NCI-H69 (cell line): ENCODE data around the gene HSPA1B.
A peak's percentile ranks its signal among the peaks of the same experiment; 100 is the strongest.
"Not testable (repeated sequence)": the region's sequence is repeated elsewhere in the genome, so short reads cannot be mapped to it uniquely, and the experiment has no call there.

Source experiments
- DNase-seq: peaks from one replicate; lab custom pipeline; 2025; lab: John Stamatoyannopoulos, UW

Gene HSPA1B

GRCh38 chr6:31829633-31830283, 2.2 kb downstream of the HSPA1B start:
- peak; percentile 70 for DNase-seq

DNA sequence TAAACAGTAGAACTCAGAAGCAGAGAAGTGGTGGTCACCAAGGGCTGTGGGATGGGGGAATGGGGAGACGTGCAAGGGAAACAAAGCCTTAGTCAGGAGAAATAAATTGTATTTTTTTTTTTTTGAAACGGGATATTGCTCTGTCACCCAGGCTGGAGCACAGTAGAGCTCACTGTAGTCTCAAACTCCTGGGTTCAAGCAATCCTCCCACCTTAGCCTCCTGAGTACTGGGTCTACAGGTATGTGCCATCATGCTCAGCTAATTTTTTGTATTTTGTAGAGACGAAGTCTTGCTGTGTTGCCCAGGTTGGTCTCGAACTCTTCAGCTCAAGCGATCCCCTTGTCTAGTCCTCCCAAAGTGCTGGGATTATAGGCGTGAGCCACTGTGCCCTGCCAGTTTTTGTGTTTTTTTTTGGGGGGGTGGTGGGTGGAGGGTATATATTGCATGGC, 3.4 kb downstream of the HSPA1B start:
- DNase-seq: no peak

DNA sequence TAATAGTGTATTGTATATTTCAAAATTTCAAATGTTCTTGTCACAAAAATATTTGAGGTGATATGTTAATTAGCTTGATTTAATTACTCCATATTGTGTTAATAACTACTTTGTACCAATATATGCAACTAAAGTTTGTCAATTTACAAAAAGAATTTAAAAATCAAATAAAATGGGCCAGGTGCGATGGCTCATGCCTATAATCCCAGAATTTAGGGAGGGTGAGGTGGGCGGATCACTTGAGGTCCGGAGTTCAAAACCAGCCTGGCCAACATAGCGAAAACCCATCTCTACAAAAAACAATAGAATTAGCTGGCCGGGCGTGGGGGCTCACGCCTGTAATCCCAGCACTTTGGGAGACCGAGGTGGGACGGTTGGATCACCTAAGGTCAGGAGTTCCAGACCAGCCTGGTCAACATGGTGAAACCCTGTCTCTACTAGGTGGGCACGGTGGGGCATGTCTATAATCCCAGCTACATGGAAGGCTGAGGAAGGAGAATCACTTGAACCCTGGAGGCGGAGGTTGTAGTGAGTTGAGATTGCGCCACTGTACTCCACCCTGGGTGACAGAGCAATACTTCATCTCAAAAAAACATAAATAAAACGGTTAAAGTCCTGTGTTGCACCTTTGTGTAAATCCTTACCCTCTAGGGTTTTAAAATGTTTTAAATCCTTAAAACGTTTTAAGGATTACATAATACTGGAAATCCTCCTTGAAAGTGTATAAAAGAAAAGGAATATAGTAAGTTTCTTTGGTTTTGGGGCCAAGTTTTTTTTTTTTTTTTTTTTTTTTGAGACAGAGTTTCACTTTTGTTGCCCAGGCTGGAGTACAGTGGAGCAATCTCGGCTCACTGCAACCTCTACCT, 4.0 kb downstream of the HSPA1B start:
- no peak for DNase-seq

DNA sequence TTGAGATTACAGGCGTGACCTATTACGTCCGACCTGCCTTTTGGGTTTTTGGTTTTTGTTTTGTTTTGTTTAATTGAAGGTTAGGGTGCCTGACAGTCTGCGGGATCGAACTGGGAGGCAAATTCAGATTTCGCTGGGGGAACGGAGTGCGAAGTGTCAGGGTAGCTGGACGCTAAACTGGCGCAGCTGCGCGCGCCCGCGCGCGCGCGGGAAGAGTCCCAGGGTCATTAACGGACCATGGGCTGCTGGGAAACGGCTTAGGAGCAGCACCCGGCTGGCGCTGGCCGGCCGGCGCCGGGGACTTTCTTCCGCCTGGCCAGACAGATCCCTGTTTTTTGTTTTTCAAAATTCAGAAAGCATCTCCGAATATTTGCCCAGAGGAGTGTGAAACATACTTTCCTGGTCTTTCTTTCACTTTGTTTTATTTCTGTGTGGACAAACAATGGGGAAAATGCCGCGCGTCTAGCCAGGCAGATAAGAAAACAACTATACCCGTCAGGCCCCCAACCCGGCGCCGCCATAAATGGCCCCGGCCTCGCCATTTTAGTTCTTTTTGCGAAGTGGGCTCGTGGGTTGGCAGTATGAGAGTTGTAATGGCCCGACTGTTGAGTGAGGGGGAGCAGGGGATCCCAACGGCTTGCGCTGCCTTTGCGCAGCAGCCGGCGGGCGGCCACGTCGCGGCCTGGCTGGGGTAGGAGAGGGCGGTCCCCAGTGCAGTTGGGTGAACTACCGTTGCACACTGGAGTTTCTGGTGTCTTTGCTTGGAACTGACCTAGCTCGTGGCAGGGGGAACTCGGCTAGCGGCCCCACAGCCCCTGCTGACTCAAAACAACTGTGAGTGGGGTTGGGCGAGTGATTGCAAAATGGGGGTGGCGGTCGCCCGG, 7.1 kb downstream of the HSPA1B start:
- peak; percentile 98 for DNase-seq

DNA sequence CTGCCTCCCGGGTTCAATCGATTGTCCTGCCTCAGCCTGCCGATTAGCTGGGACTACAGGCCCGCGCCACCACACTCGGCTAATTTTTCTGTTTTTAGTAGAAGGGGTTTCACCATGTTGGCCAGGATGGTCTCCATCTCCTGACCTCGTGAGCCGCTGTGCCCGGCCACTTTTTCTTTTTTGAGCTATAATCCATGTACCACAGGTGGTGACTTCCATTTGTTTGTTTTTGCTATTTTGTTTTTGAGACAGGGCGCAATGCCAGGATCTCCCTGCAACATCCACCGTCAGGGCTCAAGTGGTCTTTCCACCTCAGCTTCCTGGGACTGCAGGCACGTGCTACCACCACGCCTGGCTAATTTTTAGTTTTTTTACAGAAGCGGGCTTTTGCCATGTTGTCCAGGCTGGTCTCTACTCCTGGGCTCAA, 8.5 kb downstream of the HSPA1B start:
- peak; percentile 38 for DNase-seq

DNA sequence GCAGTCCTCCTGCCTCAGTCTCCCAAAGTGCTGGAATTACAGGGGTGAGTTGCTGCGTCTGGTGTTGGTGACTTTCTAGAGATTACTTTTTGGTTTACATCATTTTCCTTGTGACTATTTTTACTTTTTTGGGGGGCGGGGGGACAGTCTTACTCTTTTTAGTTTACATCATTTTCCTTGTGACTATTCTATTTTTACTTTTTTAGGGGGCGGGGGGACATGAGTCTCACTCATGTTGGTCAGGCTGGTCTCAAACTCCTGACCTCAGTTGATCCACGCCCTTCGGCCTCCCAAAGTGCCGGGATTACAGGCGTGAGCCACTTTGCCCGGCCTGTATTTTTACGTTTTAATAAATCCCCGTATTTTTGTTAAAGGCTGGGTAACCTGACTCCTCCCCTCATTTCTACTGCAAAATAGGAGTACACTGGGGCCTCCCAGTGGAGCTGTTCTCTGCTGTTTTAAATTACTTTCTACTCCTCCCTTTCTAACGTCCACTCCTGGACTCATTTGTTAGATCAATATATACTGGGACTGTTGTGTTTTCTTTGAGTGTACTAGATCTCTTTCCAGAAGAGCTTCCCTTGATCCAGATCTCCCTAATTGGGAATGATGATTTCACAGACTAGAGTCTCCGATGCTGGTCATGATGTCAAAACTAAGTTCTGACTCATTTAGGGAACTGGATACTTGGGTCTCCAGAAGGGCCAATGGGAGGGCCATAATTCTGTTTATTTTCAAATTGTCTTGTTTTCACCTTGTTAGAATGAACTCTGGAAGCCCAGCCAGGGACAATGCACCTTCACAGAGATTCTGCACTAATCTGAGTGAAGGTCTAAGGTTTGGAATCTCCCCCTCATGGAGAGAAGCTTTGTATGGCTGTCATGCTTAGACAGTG, 9.2 kb downstream of the HSPA1B start:
- DNase-seq: peak; percentile 31

DNA sequence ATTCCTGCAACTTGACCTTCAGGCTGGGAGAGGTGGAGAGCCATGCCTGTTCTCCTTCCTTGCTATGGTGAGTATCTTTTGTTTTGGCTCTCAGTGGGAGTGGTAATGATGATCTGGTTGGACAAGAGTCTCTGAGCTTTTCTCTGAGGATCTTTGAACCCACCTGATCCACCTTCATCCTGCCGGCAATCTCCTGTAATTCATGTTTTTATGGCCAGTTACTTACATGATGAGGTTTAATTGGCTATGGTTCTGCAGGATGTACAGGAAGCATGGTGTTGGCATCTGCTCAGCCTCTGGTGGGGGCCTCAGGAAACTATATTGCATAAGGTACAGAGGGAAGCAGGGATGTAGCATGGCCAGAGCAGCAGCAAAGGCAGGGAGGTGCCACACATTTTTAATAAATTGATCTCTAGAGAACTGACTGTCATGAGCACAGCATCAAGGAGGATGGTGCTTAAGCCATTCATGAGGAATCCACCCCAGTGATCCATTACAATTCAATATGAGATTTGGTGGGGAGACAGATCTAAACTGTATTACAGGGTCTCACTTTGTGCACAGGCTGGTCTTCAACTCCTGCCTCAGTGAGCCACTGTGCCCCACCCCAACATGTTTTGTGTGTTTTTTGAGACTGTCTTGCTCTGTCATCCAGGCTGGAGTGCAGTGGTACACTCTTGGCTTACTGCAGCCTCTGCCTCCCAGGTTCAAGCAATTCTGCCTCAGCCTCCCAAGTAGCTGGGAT, 10.0 kb downstream of the HSPA1B start:
- DNase-seq: peak; percentile 51

DNA sequence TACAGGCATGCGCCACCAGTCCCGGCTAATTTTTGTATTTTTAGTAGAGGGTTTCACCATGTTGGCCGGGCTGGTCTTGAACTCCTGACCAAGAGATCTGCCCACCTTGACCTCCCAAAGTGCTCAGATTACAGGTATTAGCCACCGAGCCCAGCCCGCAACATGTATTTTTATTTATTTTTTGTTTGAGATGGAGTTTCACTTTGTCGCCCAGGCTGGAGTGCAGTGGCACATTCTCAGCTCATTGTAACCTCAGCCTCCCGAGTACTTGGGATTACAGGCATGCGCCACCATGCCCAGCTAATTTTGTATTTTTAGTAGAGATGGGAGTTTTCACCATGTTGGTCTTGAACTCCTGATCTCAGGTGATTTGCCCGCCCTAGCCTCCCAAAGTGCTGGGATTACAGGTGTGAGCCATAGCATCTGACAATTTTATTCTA, 10.6 kb downstream of the HSPA1B start:
- DNase-seq: not testable (repeated sequence)

DNA sequence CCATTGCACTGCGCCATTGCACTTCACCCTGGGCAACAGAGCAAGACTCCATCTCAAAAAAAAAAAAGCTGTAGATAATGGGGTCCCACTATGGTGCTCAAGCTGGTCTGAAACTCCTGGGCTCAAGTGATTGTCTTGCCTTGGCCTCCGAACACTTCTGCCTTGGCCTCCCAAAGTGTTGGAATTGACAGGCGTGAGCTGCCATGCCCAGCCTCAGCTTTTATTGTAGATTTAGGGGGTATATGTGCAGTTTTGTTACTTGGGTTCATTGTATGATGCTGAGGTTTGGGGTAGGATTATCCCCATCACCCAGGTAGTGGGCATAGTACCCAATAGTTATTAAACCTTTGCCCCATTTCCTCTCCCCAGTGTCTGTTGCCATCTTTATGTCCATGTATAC, 11.4 kb downstream of the HSPA1B start:
- DNase-seq: no peak

GRCh38 chr6:31839779-31840126, 12.2 kb downstream of the HSPA1B start:
- not testable (repeated sequence) for DNase-seq

- DNase-seq: no peak
Measured at GRCh38 chr6:31842053-31842452, 14.5 kb downstream of the HSPA1B start.

GRCh38 chr6:31844507-31844906, 17.0 kb downstream of the HSPA1B start:
- DNase-seq: no peak

DNA sequence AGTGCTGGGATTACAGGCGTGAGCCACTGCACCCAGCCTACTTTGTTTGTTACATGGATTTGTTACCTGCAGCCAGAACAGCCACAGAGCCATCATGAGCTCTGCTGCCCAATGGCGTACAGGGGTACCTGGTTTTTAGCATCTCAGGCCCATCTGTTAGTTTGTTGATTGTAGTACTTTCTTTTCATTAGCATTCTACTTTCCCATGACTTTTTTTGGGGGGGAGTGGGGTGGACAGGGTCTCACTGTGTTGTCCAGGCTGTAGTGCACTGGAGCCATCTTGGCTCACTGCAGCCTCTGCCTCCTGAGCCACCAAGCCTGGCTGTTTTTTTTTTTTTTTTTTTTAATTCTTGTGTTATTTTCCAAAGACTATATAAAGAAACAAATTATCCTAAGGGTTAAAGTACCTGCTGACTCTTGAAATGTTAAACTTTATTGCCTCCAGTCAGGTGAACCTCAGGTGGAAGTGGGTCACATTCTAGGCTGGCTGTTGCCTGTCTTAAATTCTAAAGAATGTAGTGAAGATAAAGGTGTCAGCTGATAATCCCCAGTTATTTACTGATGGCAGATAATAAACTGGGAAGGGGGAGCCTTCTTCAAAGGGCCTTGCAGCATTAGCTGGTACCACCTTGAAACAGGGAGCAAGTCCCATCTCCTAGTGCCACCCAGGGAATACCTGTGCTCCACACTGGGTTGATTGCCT, 19.9 kb downstream of the HSPA1B start:
- no peak for DNase-seq

- DNase-seq: no peak
Measured at GRCh38 chr6:31850765-31851484, 23.4 kb downstream of the HSPA1B start.

GRCh38 chr6:31851485-31851832, 23.9 kb downstream of the HSPA1B start:
- DNase-seq: peak; percentile 67

DNA sequence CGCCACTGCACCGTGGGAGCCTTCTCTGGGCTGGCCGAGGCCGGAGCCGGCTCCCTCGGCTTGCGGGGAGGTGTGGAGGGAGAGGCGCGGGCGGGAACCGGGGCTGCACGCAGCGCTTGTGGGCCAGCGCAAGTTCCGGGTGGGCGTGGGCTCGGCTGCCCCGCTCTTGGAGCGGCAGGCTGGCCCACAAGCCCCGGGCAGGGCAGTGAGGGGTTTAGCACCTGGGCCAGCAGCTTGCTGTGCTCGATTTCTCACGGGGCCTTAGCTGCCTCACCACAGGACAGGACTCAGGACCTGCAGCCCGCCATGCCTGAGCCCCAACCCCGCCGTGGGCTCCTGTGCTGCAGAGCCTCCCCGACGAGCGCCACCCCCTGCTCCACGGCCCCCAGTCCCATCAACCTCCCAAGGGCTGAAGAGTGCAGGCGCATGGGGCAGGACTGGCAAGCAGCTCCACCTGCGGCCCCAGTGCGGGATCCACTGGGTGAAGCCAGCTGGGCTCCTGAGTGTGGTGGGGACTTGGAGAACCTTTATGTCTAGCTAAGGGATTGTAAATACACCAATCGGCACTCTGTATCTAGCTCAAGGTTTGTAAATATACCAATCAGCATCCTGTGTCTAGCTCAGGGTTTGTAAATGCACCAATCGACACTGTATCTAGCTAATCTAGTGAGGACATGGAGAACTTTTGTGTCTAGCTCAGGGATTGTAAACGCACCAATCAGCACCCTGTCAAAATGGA, 24.6 kb downstream of the HSPA1B start:
- DNase-seq: peak; percentile 82

- DNase-seq: not testable (repeated sequence)
Measured at GRCh38 chr6:31857774-31858173, 30.2 kb downstream of the HSPA1B start.

GRCh38 chr6:31858707-31859106, 31.2 kb downstream of the HSPA1B start:
- DNase-seq: no peak

DNA sequence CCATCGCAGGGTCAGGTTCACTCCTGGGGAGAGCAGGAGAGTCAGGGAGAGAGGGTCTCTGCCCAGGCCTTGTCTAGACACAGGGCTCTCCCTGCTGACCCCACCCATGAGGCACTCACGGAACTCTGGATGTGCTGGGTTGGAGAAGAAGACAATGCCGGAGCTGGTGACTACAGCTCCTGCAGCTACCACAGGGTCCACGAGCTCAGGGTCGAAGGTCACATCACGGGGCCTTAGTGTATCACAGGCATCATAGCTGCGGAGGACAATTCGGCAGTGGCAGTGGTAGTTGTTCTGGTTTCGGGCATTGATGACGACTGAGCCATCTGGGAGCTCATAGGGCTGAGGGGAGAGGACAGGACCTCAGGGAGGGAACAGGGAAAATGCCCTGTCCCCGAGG, 32.4 kb downstream of the HSPA1B start:
- DNase-seq: no peak
